ENCODE data around the gene APLP1.

GRCh38 chr19:35905178-35905727, 36.9 kb downstream of the APLP1 start:
- TF ChIP-seq POLR2A (IDR thresholded peaks at IDR 0.05) (no peak), CTCF (IDR thresholded peaks at IDR 0.05) (no peak), EP300 (IDR thresholded peaks at IDR 0.05) (no peak)

Data from ovary (tissue), 3 donors.